H1 (cell line): Measurements from ENCODE around the gene ATP23. TPM values are rescaled to one million over a fixed set of nuclear protein-coding genes. Genes with fewer than 3 reads are reported as not detected.

ENCODE experiments used
- CTCF ChIA-PET: fragments of 300-600 bp; sonication (Branson Sonifier 250); formaldehyde crosslinking; loops from one replicate; lab custom pipeline; 2021; ENCODE audit not compliant: partially characterized antibody; lab: Charles Lee
- POLR2A ChIA-PET: fragments of 300-600 bp; sonication (Branson Sonifier 250); formaldehyde crosslinking; loops from one replicate; lab custom pipeline; 2021; ENCODE audit warnings: inconsistent platforms; ENCODE audit not compliant: partially characterized antibody; lab: Charles Lee
- DNase-seq, 2 experiments: peaks; one replicate each; pipeline versions ENCODE4 v3.0.0 to v3.0.0-alpha.2; 2010 to 2022; ENCODE audit warnings: low spot score in 2 of 2, low read depth in 1 of 2, mixed read lengths in 1 of 2
- FAIRE-seq: peaks from 2 replicates; lab custom pipeline; 2011; peaks lifted over from hg19 to GRCh38; lab: Jason Lieb, UNC
- H2AFZ ChIP-seq: 2 replicates; pipeline ENCODE4 v1.8.1; 2012; ENCODE audit warnings: low read length, inconsistent platforms
- H2AK5ac ChIP-seq: 2 replicates; pipeline ENCODE4 v1.6.1; 2013; ENCODE audit warnings: low read depth, low read length
- H2BK120ac ChIP-seq: replicated peaks from 2 replicates; pipeline ENCODE3; 2013; ENCODE audit warnings: low read depth, low read length, inconsistent platforms
- H2BK12ac ChIP-seq: 2 replicates; pipeline ENCODE4 v1.6.1; 2013; ENCODE audit warnings: low read depth, low read length
- H2BK15ac ChIP-seq: 2 replicates; pipeline ENCODE4 v1.6.1; 2013; ENCODE audit warnings: low read length
- H2BK20ac ChIP-seq: 2 replicates; pipeline ENCODE4 v1.6.1; 2013; ENCODE audit warnings: low read length
- H2BK5ac ChIP-seq: 2 replicates; pipeline ENCODE4 v1.6.1; 2013; ENCODE audit warnings: low read depth, low read length
- H3K14ac ChIP-seq: 2 replicates; pipeline ENCODE4 v1.6.1; 2013; ENCODE audit warnings: inconsistent platforms; ENCODE audit not compliant: insufficient read length
- H3K18ac ChIP-seq: 2 replicates; pipeline ENCODE4 v1.6.1; 2013; ENCODE audit warnings: low read length; ENCODE audit errors: extremely low read depth
- H3K23ac ChIP-seq: 2 replicates; pipeline ENCODE4 v1.6.1; 2013; ENCODE audit warnings: inconsistent platforms; ENCODE audit not compliant: insufficient read length
- H3K23me2 ChIP-seq: 2 replicates; pipeline ENCODE4 v1.6.1; 2013; ENCODE audit warnings: low read depth, low read length
- H3K27ac ChIP-seq: 2 replicates; pipeline ENCODE4 v1.6.1; 2011; ENCODE audit warnings: low read depth, low read length, inconsistent platforms
- H3K27me3 ChIP-seq, 4 experiments: replicated peaks in 1 of 4; 1 replicate in 1 of 4; 2 replicates in 3 of 4; pipeline versions ENCODE4 v1.6.1 to v1.8.1; 2011 to 2013; ENCODE audit warnings: low read length in 3 of 4, mild to moderate bottlenecking in 3 of 4, inconsistent platforms in 2 of 4, mixed read lengths in 2 of 4, moderate library complexity in 1 of 4; ENCODE audit not compliant: control insufficient read depth in 3 of 4, insufficient read depth in 3 of 4; ENCODE audit errors: extremely low read depth in 1 of 4
- H3K36me3 ChIP-seq, 4 experiments: 2 replicates each; pipeline versions ENCODE4 v1.6.1 to v1.8.1; 2011 to 2013; ENCODE audit warnings: mild to moderate bottlenecking in 4 of 4, low read length in 3 of 4, moderate library complexity in 2 of 4, control low read depth in 1 of 4, inconsistent platforms in 1 of 4; ENCODE audit not compliant: insufficient read depth in 4 of 4, control insufficient read depth in 2 of 4
- H3K4ac ChIP-seq: replicated peaks from 2 replicates; pipeline ENCODE3; 2013; ENCODE audit warnings: low read length, low read depth, mixed read lengths, inconsistent platforms; ENCODE audit not compliant: insufficient read length
- H3K4me1 ChIP-seq, 4 experiments: replicated peaks in 1 of 4; 1 replicate in 1 of 4; 2 replicates in 3 of 4; pipeline versions ENCODE4 v1.6.1 to v1.8.1; 2011 to 2013; ENCODE audit warnings: low read length in 3 of 4, inconsistent platforms in 2 of 4, mixed read lengths in 1 of 4; ENCODE audit not compliant: insufficient read depth in 4 of 4, control insufficient read depth in 3 of 4
- H3K4me2 ChIP-seq, 2 experiments: 2 replicates each; pipeline versions ENCODE4 v1.6.1 to v1.8.1; 2011 to 2013; ENCODE audit warnings: low read depth in 2 of 2, low read length in 2 of 2, control low read depth in 1 of 2, inconsistent platforms in 1 of 2, mild to moderate bottlenecking in 1 of 2; ENCODE audit not compliant: insufficient read depth in 1 of 2
- H3K4me3 ChIP-seq, 4 experiments: fragments of 200-600, 300-600 bp in 1 of 4; sonication (generic), shearing (Covaris generic), sonication (Bioruptor Twin) in 1 of 4; 2 replicates each; pipeline versions ENCODE4 v1.5.1 to v1.8.1; 2011 to 2016; ENCODE audit warnings: low read length in 4 of 4, low read depth in 3 of 4, control low read depth in 2 of 4, inconsistent platforms in 2 of 4, mild to moderate bottlenecking in 2 of 4, mixed read lengths in 1 of 4, moderate library complexity in 1 of 4; ENCODE audit not compliant: insufficient read depth in 2 of 4; ENCODE audit errors: extremely low read depth in 1 of 4
- H3K56ac ChIP-seq: replicated peaks from 2 replicates; pipeline ENCODE3; 2013; ENCODE audit warnings: low read depth, mild to moderate bottlenecking, mixed read lengths, low read length, inconsistent platforms; ENCODE audit not compliant: insufficient read length
- H3K79me1 ChIP-seq: 2 replicates; pipeline ENCODE4 v1.6.1; 2013; ENCODE audit warnings: low read depth, low read length, control low read depth
- H3K79me2 ChIP-seq, 2 experiments: 2 replicates each; pipeline versions ENCODE4 v1.6.1 to v1.8.1; 2012 to 2013; ENCODE audit warnings: low read length in 2 of 2, mild to moderate bottlenecking in 2 of 2, inconsistent platforms in 1 of 2; ENCODE audit not compliant: insufficient read depth in 2 of 2, control insufficient read depth in 1 of 2
- H3K9ac ChIP-seq, 4 experiments: replicated peaks in 1 of 4; 1 replicate in 1 of 4; 2 replicates in 3 of 4; pipeline versions ENCODE4 v1.6.1 to v1.8.1; 2011 to 2013; ENCODE audit warnings: low read depth in 3 of 4, low read length in 3 of 4, control low read depth in 2 of 4, mild to moderate bottlenecking in 2 of 4, moderate library complexity in 2 of 4, inconsistent platforms in 1 of 4; ENCODE audit errors: extremely low read depth in 1 of 4
- H3K9me3 ChIP-seq, 2 experiments: 2 replicates each; pipeline versions ENCODE4 v1.6.1 to v1.8.1; 2012 to 2013; ENCODE audit warnings: mild to moderate bottlenecking in 2 of 2, moderate library complexity in 2 of 2, control low read depth in 1 of 2, inconsistent platforms in 1 of 2, low read depth in 1 of 2, low read length in 1 of 2, mixed read lengths in 1 of 2; ENCODE audit not compliant: insufficient read depth in 2 of 2
- H4K20me1 ChIP-seq, 2 experiments: replicated peaks in 1 of 2; 2 replicates each; pipeline versions ENCODE3 to v1.8.1; 2011 to 2013; ENCODE audit warnings: inconsistent platforms in 2 of 2, low read length in 2 of 2, mild to moderate bottlenecking in 1 of 2; ENCODE audit not compliant: insufficient read depth in 2 of 2, control insufficient read depth in 1 of 2
- H4K5ac ChIP-seq: 2 replicates; pipeline ENCODE4 v1.6.1; 2013; ENCODE audit warnings: low read length, low read depth, mixed read lengths, inconsistent platforms; ENCODE audit not compliant: insufficient read length
- H4K8ac ChIP-seq: 2 replicates; pipeline ENCODE4 v1.8.0; 2013; ENCODE audit warnings: mild to moderate bottlenecking, moderate library complexity, low read length, inconsistent platforms; ENCODE audit not compliant: insufficient read depth; ENCODE audit errors: extremely low read depth
- H4K91ac ChIP-seq: replicated peaks from 2 replicates; pipeline ENCODE3; 2013; ENCODE audit warnings: low read length, mixed read lengths, inconsistent platforms; ENCODE audit not compliant: insufficient read length
- ASH2L ChIP-seq: fragments of 200-600, 300-600 bp; sonication (generic); IDR thresholded peaks from one replicate; pipeline ENCODE4 v1.7.1; 2017; ENCODE audit warnings: low read length
- CBX5 ChIP-seq: fragments of 300-800, 300-1000 bp; sonication (generic); IDR thresholded peaks from 2 replicates; pipeline ENCODE4 v1.7.1; 2016; ENCODE audit warnings: antibody characterized with exemption, low read length, low read depth
- EGR1 ChIP-seq: IDR thresholded peaks from 2 replicates; pipeline ENCODE4 v1.6.1; 2011; ENCODE audit warnings: low read depth, low read length, borderline replicate concordance
- KDM5A ChIP-seq: fragments of 200-600 bp; IDR thresholded peaks from 2 replicates; pipeline ENCODE4 v1.7.1; 2012; ENCODE audit warnings: mild to moderate bottlenecking, low read length, inconsistent platforms, mixed read lengths
- RAD21 ChIP-seq, 2 experiments: IDR thresholded peaks in 1 of 2; conservative IDR thresholded peaks in 1 of 2; 2 replicates each; pipeline ENCODE4 v1.6.1; 2011; ENCODE audit warnings: low read depth in 2 of 2, low read length in 2 of 2, improper control_type of control experiment in 1 of 2, inconsistent platforms in 1 of 2, mild to moderate bottlenecking in 1 of 2, moderate library complexity in 1 of 2
- SIN3A ChIP-seq, 2 experiments: IDR thresholded peaks in 1 of 2; conservative IDR thresholded peaks in 1 of 2; 2 replicates each; pipeline ENCODE4 v1.6.1; 2011 to 2012; ENCODE audit warnings: low read length in 2 of 2, improper control_type of control experiment in 1 of 2, low read depth in 1 of 2, mild to moderate bottlenecking in 1 of 2
- SP1 ChIP-seq: IDR thresholded peaks from 2 replicates; pipeline ENCODE4 v1.6.1; 2011; ENCODE audit warnings: low read depth, low read length
- TAF1 ChIP-seq: IDR thresholded peaks from 2 replicates; pipeline ENCODE4 v1.6.1; 2011; ENCODE audit warnings: mild to moderate bottlenecking, low read depth, low read length
- TBP ChIP-seq: IDR thresholded peaks from 2 replicates; pipeline ENCODE4 v1.6.1; 2011; ENCODE audit warnings: low read depth, low read length, improper control_type of control experiment
- TCF12 ChIP-seq: IDR thresholded peaks from 2 replicates; pipeline ENCODE4 v1.6.1; 2011; ENCODE audit warnings: low read depth, mild to moderate bottlenecking, low read length
- WGBS, 2 experiments: shearing (Covaris generic) in 1 of 2; methylation state at CpG; one replicate each; pipeline versions ENCODE4 v1.1.6 to v1.1.7; 2013 to 2015; ENCODE audit warnings: low lambda C conversion rate in 2 of 2, mixed read lengths in 2 of 2, inconsistent platforms in 1 of 2, low coverage in 1 of 2, missing lambda C conversion rate in 1 of 2; ENCODE audit not compliant: insufficient replicate concordance in 2 of 2, insufficient coverage in 1 of 2, insufficient read length in 1 of 2; ENCODE audit errors: extremely low coverage in 1 of 2, missing lambda C conversion rate in 1 of 2; 5-methylcytosine and 5-hydroxymethylcytosine counted together
- polyA plus RNA-seq, 7 experiments: library from polyadenylated mRNA; depleted of rRNA in 3 of 7; stranded (reverse) in 5 of 7; unstranded in 2 of 7; fragments of >200 nt in 5 of 7; fragments of 200-250 nt in 2 of 7; gene quantifications; 1 replicate in 5 of 7; 2 replicates in 1 of 7; 4 replicates in 1 of 7; pipeline versions ENCODE4 v1.2.1 to v1.2.3, GENCODE V29; 2011 to 2013; ENCODE audit warnings: missing spikeins in 2 of 7, mixed read lengths in 2 of 7
- total RNA-seq: library from RNA; stranded (reverse); fragmentation: NEBNext Ultra II Directional; extraction: Animal tissue kit (Norgen Biotek cat#: 25700); gene quantifications from 2 replicates; pipeline ENCODE4 v1.2.1, GENCODE V29; 2021

Gene ATP23
- total and polyA plus RNA-seq, 2 of the 8 experiments (the other 6 are each of a cell fraction or from before 2014, with no cell fraction given) = 10.2 to 13.5 TPM

DNA sequence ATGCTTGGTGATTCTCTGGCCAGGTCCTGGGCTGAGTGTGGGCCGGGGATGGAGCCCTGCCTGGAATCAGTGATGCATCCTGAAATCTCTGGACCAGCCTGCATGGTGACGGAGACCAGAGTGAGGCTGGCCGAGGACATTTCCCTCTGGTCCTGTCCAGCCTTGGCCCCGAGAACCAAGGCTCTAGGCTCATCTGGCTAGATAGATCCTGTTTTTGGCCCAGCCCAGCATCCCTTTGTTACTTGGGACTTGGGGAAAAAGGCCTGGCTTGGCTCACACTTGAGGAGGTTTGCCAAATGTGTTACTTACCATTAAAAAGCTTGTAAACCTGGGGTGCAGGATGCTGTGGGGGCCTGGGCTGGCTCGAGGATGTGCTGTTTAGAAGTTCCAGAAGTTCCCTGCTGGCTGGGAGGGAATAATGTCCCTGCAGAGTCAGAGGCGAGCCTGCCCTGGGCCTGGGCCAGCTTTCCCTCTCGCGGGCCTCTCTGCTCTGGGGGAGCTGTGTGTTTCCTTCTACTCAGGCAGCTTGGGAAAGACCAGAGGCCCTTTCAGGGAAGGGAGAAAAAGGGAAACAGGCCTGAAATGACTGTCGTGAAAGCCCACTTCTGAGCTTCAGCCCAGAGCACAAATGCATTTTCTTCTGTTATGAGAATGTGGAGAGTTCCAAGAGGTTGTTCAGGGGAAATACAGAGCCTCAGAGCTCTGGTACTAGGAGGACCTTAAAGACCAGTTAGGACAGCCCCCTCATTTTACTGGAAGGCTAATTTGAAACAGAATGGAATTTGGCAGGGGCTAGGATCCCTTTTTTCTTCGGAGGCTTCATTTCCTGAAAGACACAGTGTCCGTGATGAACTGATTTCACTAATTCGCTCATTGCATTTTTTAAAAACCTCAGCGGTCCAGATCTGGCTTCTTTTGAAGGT is 47.7 kb upstream of the ATP23 start:
- H3K27ac ChIP-seq = no peak overlapping the region
- ChIA-PET POLR2A (interaction anchor here (0.7 to 8.6 kb wide), 6 partner anchors 10 to 122 kb away, joined by 3 to 181 read pairs (median 6); partner anchors contain the start of genes CTDSP2, EEF1AKMT3 and METTL1), CTCF (interaction anchor here (0.9 to 8.7 kb wide), 11 partner anchors 11 to 75 kb away, joined by 3 to 119 read pairs (median 19); partner anchors contain the start of gene AVIL)
- H3K4me1 ChIP-seq = peaks cover 14 to 38% (median 25%) of the 10 kb centered on the region in 4 experiments
- H3K56ac ChIP-seq = no peak overlapping the region
- H3K9me3 ChIP-seq = no peaks in the 10 kb centered on the region
- H3K36me3 ChIP-seq = no peaks in the 10 kb centered on the region
- no peak overlapping the region for H3K4ac ChIP-seq
- H3K27me3 ChIP-seq = peaks cover 0 to 10% (median 8%) of the 10 kb centered on the region in 4 experiments; a peak in 4 of 7 replicates
- no peak overlapping the region for H4K8ac ChIP-seq
- no peak overlapping the region for H3K23ac ChIP-seq
- H3K4me2 ChIP-seq = peak overlapping the region; percentile 23 to 60
- no peak overlapping the region for H2AK5ac ChIP-seq
- H3K18ac ChIP-seq = peak overlapping the region; percentile 72; the same call in 1 of the 2 replicates
- H2BK20ac ChIP-seq = 0 out of 2 replicates have a peak overlapping the region, but pooled peaks have one; percentile 61
- peak overlapping the region; percentile 33; the same call in 1 of the 2 replicates for H2BK12ac ChIP-seq
- FAIRE-seq = no peak
- H4K91ac ChIP-seq = peak overlapping the region; percentile 68
- H4K5ac ChIP-seq = no peak overlapping the region
- H3K14ac ChIP-seq = no peak overlapping the region
- H2BK5ac ChIP-seq = peak overlapping the region; percentile 20; the same call in 1 of the 2 replicates
- peak overlapping the region in 1 of 4 experiments; percentile 11; a peak in 1 of 8 replicates for H3K4me3 ChIP-seq
- H2BK15ac ChIP-seq = 0 out of 2 replicates have a peak overlapping the region, but pooled peaks have one; percentile 90
- H3K23me2 ChIP-seq = peaks cover 4% of the 10 kb centered on the region; the same call in 1 of the 2 replicates
- 61% methylated on average over 13 of the region's 13 CpGs; no CpG with 5 or more reads in 1 of the 2 experiments for WGBS, 2 experiments
- H2BK120ac ChIP-seq = no peak overlapping the region
- DNase-seq = no peak
- H4K20me1 ChIP-seq = no peaks in the 10 kb centered on the region
- no peaks in the 10 kb centered on the region for H3K79me1 ChIP-seq
- no peaks in the 10 kb centered on the region for H3K79me2 ChIP-seq
- H2AFZ ChIP-seq = peak overlapping the region; percentile 88
- peak overlapping the region in 1 of 4 experiments; percentile 29; a peak in 3 of 7 replicates for H3K9ac ChIP-seq
- TF ChIP-seq ASH2L = peak; percentile 92
- peak in 1 of 2 experiments; percentile 5; a peak in 1 of 4 replicates for TF ChIP-seq RAD21 (IDR thresholded peaks at IDR 0.05 in 1 of 2, conservative IDR thresholded peaks at IDR 0.05 in 1 of 2; ENCODE audit: low read depth in 2 of 2, low read length in 2 of 2)
- no peak for TF ChIP-seq TCF12
- no peak for TF ChIP-seq SIN3A (conservative IDR thresholded peaks at IDR 0.05 in 1 of 2, IDR thresholded peaks at IDR 0.05 in 1 of 2; ENCODE audit: low read depth in 1 of 2, low read length in 2 of 2)
- TF ChIP-seq TBP = peak; percentile 22; the same call in 1 of the 2 replicates
- no peak for TF ChIP-seq KDM5A
- peak; percentile 30; the same call in 1 of the 2 replicates for TF ChIP-seq EGR1
- TF ChIP-seq CBX5 = no peak
- TF ChIP-seq TAF1 = peak; percentile 34; the same call in 1 of the 2 replicates
- peak; percentile 44; the same call in 1 of the 2 replicates for TF ChIP-seq SP1
